Measurements from ENCODE around the gene NDRG3.

- TF ChIP-seq CTCF (IDR thresholded peaks at IDR 0.05; ENCODE audit: poor library complexity, severe bottlenecking) (no peak), MXI1 (conservative IDR thresholded peaks at IDR 0.05; ENCODE audit: poor library complexity, severe bottlenecking) (no peak)
Measured at GRCh38 chr20:36611625-36612024, 134.3 kb downstream of the NDRG3 start.
